ENCODE measurements around the gene KCNG1.

KCNG1 gene

DNA sequence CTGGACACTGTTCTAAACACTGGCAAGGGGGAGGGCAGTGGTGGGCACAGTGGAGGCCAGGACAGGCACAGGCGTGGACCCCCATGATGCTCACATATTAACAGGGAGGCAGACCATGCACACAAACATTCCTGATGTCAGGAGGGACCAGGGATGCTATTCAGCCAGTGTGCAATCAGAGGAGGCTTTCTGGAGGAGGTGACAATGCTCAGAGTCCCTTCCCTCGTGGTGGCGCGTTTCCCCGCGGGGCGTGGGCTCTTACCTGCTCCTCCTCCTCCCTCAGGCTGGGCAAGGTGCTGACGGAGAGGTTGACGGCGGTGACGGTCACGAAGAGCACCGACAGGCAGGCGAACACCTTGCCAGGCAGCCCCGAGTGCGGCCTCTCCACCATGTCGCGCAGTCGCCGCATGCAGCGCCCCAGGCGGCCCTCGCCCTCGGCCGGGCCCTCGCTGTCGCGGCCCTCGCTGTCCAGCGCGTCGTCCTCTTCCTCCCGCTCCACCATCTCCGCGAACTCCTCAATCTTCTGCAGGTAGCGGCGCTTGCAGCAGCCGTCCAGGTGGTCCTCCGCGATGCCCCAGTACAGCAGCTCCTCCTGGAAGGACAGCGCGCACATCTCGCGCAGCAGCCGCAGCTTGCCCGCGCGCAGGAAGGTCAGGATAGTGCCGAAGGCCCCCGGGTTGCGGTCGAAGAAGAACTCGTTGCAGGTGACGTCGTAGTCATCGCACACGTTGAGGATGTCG lies 13.4 kb downstream of the KCNG1 start (continued):
- TF ChIP-seq, protein P1, sequence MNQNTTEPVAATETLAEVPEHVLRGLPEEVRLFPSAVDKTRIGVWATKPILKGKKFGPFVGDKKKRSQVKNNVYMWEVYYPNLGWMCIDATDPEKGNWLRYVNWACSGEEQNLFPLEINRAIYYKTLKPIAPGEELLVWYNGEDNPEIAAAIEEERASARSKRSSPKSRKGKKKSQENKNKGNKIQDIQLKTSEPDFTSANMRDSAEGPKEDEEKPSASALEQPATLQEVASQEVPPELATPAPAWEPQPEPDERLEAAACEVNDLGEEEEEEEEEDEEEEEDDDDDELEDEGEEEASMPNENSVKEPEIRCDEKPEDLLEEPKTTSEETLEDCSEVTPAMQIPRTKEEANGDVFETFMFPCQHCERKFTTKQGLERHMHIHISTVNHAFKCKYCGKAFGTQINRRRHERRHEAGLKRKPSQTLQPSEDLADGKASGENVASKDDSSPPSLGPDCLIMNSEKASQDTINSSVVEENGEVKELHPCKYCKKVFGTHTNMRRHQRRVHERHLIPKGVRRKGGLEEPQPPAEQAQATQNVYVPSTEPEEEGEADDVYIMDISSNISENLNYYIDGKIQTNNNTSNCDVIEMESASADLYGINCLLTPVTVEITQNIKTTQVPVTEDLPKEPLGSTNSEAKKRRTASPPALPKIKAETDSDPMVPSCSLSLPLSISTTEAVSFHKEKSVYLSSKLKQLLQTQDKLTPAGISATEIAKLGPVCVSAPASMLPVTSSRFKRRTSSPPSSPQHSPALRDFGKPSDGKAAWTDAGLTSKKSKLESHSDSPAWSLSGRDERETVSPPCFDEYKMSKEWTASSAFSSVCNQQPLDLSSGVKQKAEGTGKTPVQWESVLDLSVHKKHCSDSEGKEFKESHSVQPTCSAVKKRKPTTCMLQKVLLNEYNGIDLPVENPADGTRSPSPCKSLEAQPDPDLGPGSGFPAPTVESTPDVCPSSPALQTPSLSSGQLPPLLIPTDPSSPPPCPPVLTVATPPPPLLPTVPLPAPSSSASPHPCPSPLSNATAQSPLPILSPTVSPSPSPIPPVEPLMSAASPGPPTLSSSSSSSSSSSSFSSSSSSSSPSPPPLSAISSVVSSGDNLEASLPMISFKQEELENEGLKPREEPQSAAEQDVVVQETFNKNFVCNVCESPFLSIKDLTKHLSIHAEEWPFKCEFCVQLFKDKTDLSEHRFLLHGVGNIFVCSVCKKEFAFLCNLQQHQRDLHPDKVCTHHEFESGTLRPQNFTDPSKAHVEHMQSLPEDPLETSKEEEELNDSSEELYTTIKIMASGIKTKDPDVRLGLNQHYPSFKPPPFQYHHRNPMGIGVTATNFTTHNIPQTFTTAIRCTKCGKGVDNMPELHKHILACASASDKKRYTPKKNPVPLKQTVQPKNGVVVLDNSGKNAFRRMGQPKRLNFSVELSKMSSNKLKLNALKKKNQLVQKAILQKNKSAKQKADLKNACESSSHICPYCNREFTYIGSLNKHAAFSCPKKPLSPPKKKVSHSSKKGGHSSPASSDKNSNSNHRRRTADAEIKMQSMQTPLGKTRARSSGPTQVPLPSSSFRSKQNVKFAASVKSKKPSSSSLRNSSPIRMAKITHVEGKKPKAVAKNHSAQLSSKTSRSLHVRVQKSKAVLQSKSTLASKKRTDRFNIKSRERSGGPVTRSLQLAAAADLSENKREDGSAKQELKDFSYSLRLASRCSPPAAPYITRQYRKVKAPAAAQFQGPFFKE (tag by site-specific recombination; IDR thresholded peaks at IDR 0.05; ENCODE audit: borderline replicate concordance), result no peak
- TF ChIP-seq, protein P2, sequence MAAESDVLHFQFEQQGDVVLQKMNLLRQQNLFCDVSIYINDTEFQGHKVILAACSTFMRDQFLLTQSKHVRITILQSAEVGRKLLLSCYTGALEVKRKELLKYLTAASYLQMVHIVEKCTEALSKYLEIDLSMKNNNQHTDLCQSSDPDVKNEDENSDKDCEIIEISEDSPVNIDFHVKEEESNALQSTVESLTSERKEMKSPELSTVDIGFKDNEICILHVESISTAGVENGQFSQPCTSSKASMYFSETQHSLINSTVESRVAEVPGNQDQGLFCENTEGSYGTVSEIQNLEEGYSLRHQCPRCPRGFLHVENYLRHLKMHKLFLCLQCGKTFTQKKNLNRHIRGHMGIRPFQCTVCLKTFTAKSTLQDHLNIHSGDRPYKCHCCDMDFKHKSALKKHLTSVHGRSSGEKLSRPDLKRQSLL (tag by site-specific recombination; IDR thresholded peaks at IDR 0.05), result no peak
- TF ChIP-seq, protein P3, sequence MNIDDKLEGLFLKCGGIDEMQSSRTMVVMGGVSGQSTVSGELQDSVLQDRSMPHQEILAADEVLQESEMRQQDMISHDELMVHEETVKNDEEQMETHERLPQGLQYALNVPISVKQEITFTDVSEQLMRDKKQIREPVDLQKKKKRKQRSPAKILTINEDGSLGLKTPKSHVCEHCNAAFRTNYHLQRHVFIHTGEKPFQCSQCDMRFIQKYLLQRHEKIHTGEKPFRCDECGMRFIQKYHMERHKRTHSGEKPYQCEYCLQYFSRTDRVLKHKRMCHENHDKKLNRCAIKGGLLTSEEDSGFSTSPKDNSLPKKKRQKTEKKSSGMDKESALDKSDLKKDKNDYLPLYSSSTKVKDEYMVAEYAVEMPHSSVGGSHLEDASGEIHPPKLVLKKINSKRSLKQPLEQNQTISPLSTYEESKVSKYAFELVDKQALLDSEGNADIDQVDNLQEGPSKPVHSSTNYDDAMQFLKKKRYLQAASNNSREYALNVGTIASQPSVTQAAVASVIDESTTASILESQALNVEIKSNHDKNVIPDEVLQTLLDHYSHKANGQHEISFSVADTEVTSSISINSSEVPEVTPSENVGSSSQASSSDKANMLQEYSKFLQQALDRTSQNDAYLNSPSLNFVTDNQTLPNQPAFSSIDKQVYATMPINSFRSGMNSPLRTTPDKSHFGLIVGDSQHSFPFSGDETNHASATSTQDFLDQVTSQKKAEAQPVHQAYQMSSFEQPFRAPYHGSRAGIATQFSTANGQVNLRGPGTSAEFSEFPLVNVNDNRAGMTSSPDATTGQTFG (tag by site-specific recombination; IDR thresholded peaks at IDR 0.05; ENCODE audit: borderline replicate concordance), result no peak
- TF ChIP-seq ZNF404 (tag by site-specific recombination; IDR thresholded peaks at IDR 0.05), result no peak
- TF ChIP-seq ZNF501 (tag by site-specific recombination; IDR thresholded peaks at IDR 0.05), result no peak
- TF ChIP-seq, protein P4, sequence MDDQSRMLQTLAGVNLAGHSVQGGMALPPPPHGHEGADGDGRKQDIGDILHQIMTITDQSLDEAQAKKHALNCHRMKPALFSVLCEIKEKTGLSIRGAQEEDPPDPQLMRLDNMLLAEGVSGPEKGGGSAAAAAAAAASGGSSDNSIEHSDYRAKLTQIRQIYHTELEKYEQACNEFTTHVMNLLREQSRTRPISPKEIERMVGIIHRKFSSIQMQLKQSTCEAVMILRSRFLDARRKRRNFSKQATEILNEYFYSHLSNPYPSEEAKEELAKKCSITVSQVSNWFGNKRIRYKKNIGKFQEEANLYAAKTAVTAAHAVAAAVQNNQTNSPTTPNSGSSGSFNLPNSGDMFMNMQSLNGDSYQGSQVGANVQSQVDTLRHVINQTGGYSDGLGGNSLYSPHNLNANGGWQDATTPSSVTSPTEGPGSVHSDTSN (CRISPR knock-in tag; IDR thresholded peaks at IDR 0.05), result no peak
- TF ChIP-seq ZNF785 (tag by site-specific recombination; IDR thresholded peaks at IDR 0.05), result no peak
- no peak for TF ChIP-seq ZNF558 (tag by site-specific recombination; IDR thresholded peaks at IDR 0.05)

DNA sequence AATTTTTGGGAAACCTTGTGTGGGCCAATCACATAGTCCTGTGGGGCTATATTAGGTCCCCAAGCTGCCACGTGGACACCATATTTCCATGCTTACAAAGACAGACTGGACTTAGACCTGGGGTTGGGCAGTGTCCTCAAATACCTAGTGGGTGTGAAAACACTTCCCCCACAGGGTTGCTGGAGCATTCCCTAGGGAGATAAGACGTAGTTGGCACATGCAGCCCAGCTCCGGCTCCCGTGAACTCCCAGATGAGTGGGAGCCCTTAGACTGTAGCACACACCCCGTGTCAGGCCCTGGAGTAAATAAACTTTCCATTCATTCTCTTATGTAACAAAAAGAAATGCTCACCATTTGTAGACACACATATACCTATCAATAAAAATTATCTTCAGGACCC lies 14.2 kb downstream of the KCNG1 start:
- Histone ChIP-seq H3K4me1 (ENCODE audit: control insufficient read depth, insufficient read depth, low read length) (no peaks in the 10 kb centered on the region), H3K27ac (ENCODE audit: extremely low read depth, low read depth, low read length) (no peak overlapping the region), H3K36me3 (ENCODE audit: control insufficient read depth in 2 of 2, insufficient read depth in 1 of 2, low read length in 2 of 2) (peaks cover 0 to 43% of the 10 kb centered on the region in 2 experiments; a peak in 1 of 3 replicates), H3K4me3 (ENCODE audit: low read depth, low read length) (no peak overlapping the region), H3K9me3 (ENCODE audit: control insufficient read depth, insufficient read depth, low read depth, low read length) (no peaks in the 10 kb centered on the region)
- TF ChIP-seq ZNF391 (tag by site-specific recombination; IDR thresholded peaks at IDR 0.05; ENCODE audit: borderline replicate concordance, low read depth) (no peak), ZNF629 (tag by site-specific recombination; IDR thresholded peaks at IDR 0.05) (no peak), ZNF140 (tag by site-specific recombination; IDR thresholded peaks at IDR 0.05) (no peak), ZNF138 (tag by site-specific recombination; IDR thresholded peaks at IDR 0.05; ENCODE audit: borderline replicate concordance) (no peak), WT1 (tag by site-specific recombination; IDR thresholded peaks at IDR 0.05) (no peak), GLI2 (tag by site-specific recombination; IDR thresholded peaks at IDR 0.05; ENCODE audit: borderline replicate concordance, low read depth) (no peak)
- TF ChIP-seq, protein P4 (CRISPR knock-in tag; IDR thresholded peaks at IDR 0.05), result no peak
- TF ChIP-seq, protein P5, sequence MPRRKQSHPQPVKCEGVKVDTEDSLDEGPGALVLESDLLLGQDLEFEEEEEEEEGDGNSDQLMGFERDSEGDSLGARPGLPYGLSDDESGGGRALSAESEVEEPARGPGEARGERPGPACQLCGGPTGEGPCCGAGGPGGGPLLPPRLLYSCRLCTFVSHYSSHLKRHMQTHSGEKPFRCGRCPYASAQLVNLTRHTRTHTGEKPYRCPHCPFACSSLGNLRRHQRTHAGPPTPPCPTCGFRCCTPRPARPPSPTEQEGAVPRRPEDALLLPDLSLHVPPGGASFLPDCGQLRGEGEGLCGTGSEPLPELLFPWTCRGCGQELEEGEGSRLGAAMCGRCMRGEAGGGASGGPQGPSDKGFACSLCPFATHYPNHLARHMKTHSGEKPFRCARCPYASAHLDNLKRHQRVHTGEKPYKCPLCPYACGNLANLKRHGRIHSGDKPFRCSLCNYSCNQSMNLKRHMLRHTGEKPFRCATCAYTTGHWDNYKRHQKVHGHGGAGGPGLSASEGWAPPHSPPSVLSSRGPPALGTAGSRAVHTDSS (tag by site-specific recombination; IDR thresholded peaks at IDR 0.05), result no peak
- POLR2A ChIA-PET, result no interaction called here
- CTCF ChIA-PET, result interaction anchor here (2.0 kb wide), 1 partner anchor 298 kb away, joined by 6 read pairs; no protein-coding TSS in a partner anchor
